Measurements from ENCODE around the gene SLC46A1. TPM values are rescaled to one million over a fixed set of nuclear protein-coding genes. Genes with fewer than 3 reads are reported as not detected.

The SLC46A1 gene
- total and polyA plus RNA-seq, 9 of the 15 experiments (the other 6 are each of a cell fraction or from before 2014, with no cell fraction given): 0.24 to 5.5 (median 3.1) TPM

GRCh38 chr17:28371245-28372202 lies 34.5 kb downstream of the SLC46A1 start, which contains the start of gene SARM1 (continued):
- TF ChIP-seq SFPQ (IDR thresholded peaks at IDR 0.05; ENCODE audit: low read depth, low read length) (no peak), REST (IDR thresholded peaks at IDR 0.05; ENCODE audit: borderline replicate concordance) (peak; percentile 59), REST (CRISPR knock-in tag; IDR thresholded peaks at IDR 0.05; ENCODE audit: low read depth) (no peak), ZNF77 (CRISPR knock-in tag; IDR thresholded peaks at IDR 0.05) (no peak), MAZ (CRISPR knock-in tag; conservative IDR thresholded peaks at IDR 0.05 in 1 of 2, IDR thresholded peaks at IDR 0.05 in 1 of 2) (peak in 1 of 2 experiments; percentile 52; a peak in 2 of 4 replicates), CTBP1 (IDR thresholded peaks at IDR 0.05; ENCODE audit: borderline replicate concordance) (peak; percentile 73), NRF1 (conservative IDR thresholded peaks at IDR 0.05 in 1 of 2, IDR thresholded peaks at IDR 0.05 in 1 of 2) (peak; percentile 82 to 84), RAD51 (IDR thresholded peaks at IDR 0.05; ENCODE audit: borderline replicate concordance, low read depth) (peak; percentile 92), TCF7L2 (IDR thresholded peaks at IDR 0.05; ENCODE audit: low read depth, low read length) (no peak), ZNF639 (CRISPR knock-in tag; conservative IDR thresholded peaks at IDR 0.05 in 1 of 2, IDR thresholded peaks at IDR 0.05 in 1 of 2) (no peak), MNT (conservative IDR thresholded peaks at IDR 0.05) (peak; percentile 60 to 76)

All from K562 (cell line).